HEK293 (cell line): ENCODE data around the gene SMIM44.

Experiments used
- CTCF ChIA-PET: fragments of 350-600 bp; formaldehyde crosslinking; extraction: SDS; loops from one replicate; lab custom pipeline; 2021; ENCODE audit warnings: antibody characterized with exemption; lab: Yijun Ruan, JAX
- POLR2A ChIA-PET: fragments of 300-600 bp; formaldehyde crosslinking; extraction: SDS; loops from one replicate; lab custom pipeline; 2020; ENCODE audit warnings: antibody characterized with exemption, inconsistent platforms; lab: Yijun Ruan, JAX
- H3K27ac ChIP-seq: fragments of 200-500 bp; sonication (Bioruptor generic); 2 replicates; pipeline ENCODE4 v1.5.1; 2014; ENCODE audit warnings: low read depth, low read length, control low read depth, inconsistent platforms; ENCODE audit errors: extremely low read depth
- H3K36me3 ChIP-seq, 2 experiments: fragments of 200-500 bp in 1 of 2; sonication (Bioruptor generic) in 1 of 2; 1 replicate in 1 of 2; 2 replicates in 1 of 2; pipeline ENCODE4 v1.5.1; 2014 to 2017; ENCODE audit warnings: inconsistent platforms in 2 of 2, low read length in 2 of 2; ENCODE audit not compliant: control insufficient read depth in 2 of 2, insufficient read depth in 1 of 2
- H3K4me1 ChIP-seq: fragments of 200-500 bp; sonication (Bioruptor generic); 2 replicates; pipeline ENCODE4 v1.5.1; 2014; ENCODE audit warnings: mild to moderate bottlenecking, low read length, inconsistent platforms; ENCODE audit not compliant: control insufficient read depth, insufficient read depth
- H3K4me3 ChIP-seq: 2 replicates; pipeline ENCODE4 v1.5.1; 2011; ENCODE audit warnings: low read depth, mild to moderate bottlenecking, control low read depth, low read length, moderate library complexity
- H3K9me3 ChIP-seq: fragments of 200-500 bp; sonication (Bioruptor generic); 2 replicates; pipeline ENCODE4 v1.5.1; 2014; ENCODE audit warnings: low read depth, low read length, inconsistent platforms; ENCODE audit not compliant: control insufficient read depth, insufficient read depth
- EGR2 ChIP-seq: fragments of 450-650 bp; formaldehyde crosslinking; IDR thresholded peaks from 2 replicates; pipeline ENCODE4 v1.5.1; 2016; ENCODE audit warnings: low read depth, missing biosample characterization, missing genetic modification characterization
- MEIS1 ChIP-seq: sonication (generic); formaldehyde crosslinking; IDR thresholded peaks from 2 replicates; pipeline ENCODE4 v1.8.1; 2022; ENCODE audit warnings: missing genetic modification reagents, mild to moderate bottlenecking, borderline replicate concordance
- OSR2 ChIP-seq: fragments of 450-650 bp; formaldehyde crosslinking; IDR thresholded peaks from 2 replicates; pipeline ENCODE4 v1.5.1; 2016; ENCODE audit warnings: missing biosample characterization, missing genetic modification characterization
- OVOL3 ChIP-seq: fragments of 450-650 bp; formaldehyde crosslinking; IDR thresholded peaks from 2 replicates; pipeline ENCODE4 v1.5.1; 2016; ENCODE audit warnings: missing biosample characterization, missing genetic modification characterization
- YY2 ChIP-seq: fragments of 450-650 bp; formaldehyde crosslinking; IDR thresholded peaks from 2 replicates; pipeline ENCODE4 v1.5.1; 2016; ENCODE audit warnings: missing biosample characterization, missing genetic modification characterization
- ZBTB7A ChIP-seq: fragments of 450-650 bp; formaldehyde crosslinking; IDR thresholded peaks from 2 replicates; pipeline ENCODE4 v1.5.1; 2016; ENCODE audit warnings: low read depth, missing biosample characterization, missing genetic modification characterization
- ZEB2 ChIP-seq: fragments of 450-650 bp; formaldehyde crosslinking; IDR thresholded peaks from 2 replicates; pipeline ENCODE4 v1.5.1; 2016; ENCODE audit warnings: missing biosample characterization, missing genetic modification characterization
- ZNF121 ChIP-seq: fragments of 450-650 bp; formaldehyde crosslinking; IDR thresholded peaks from 2 replicates; pipeline ENCODE4 v1.5.1; 2016; ENCODE audit warnings: missing biosample characterization, missing genetic modification characterization
- ZNF341 ChIP-seq: fragments of 450-650 bp; formaldehyde crosslinking; IDR thresholded peaks from 2 replicates; pipeline ENCODE4; 2016; ENCODE audit warnings: low read depth, missing biosample characterization, missing genetic modification characterization
- ZNF398 ChIP-seq: fragments of 450-650 bp; formaldehyde crosslinking; IDR thresholded peaks from 2 replicates; pipeline ENCODE4 v1.5.1; 2017; ENCODE audit warnings: missing biosample characterization, missing genetic modification characterization
- ZNF488 ChIP-seq: fragments of 450-650 bp; formaldehyde crosslinking; IDR thresholded peaks from 2 replicates; pipeline ENCODE4 v1.5.1; 2016; ENCODE audit warnings: missing biosample characterization, missing genetic modification characterization
- ZNF518A ChIP-seq: fragments of 450-650 bp; formaldehyde crosslinking; conservative IDR thresholded peaks from 2 replicates; pipeline ENCODE4 v1.5.1; 2016; ENCODE audit warnings: low read depth, missing biosample characterization, missing genetic modification characterization
- ZNF558 ChIP-seq: fragments of 450-650 bp; formaldehyde crosslinking; IDR thresholded peaks from 2 replicates; pipeline ENCODE4 v1.5.1; 2016; ENCODE audit warnings: missing biosample characterization, missing genetic modification characterization
- ZNF560 ChIP-seq: fragments of 450-650 bp; formaldehyde crosslinking; IDR thresholded peaks from 2 replicates; pipeline ENCODE4 v1.5.1; 2017; ENCODE audit warnings: missing biosample characterization, missing genetic modification characterization, borderline replicate concordance
- ZNF561 ChIP-seq: fragments of 450-650 bp; IDR thresholded peaks from 2 replicates; pipeline ENCODE4 v1.5.1; 2018; ENCODE audit warnings: missing biosample characterization, missing genetic modification characterization, borderline replicate concordance
- ZNF580 ChIP-seq: fragments of 450-650 bp; formaldehyde crosslinking; IDR thresholded peaks from 2 replicates; pipeline ENCODE4 v1.5.1; 2016; ENCODE audit warnings: missing biosample characterization, missing genetic modification characterization
- ZNF585B ChIP-seq: fragments of 450-650 bp; formaldehyde crosslinking; IDR thresholded peaks from 2 replicates; pipeline ENCODE4 v1.5.1; 2016; ENCODE audit warnings: missing biosample characterization, missing genetic modification characterization
- ZNF660 ChIP-seq: fragments of 450-650 bp; IDR thresholded peaks from 2 replicates; pipeline ENCODE4 v1.5.1; 2018; ENCODE audit warnings: missing biosample characterization, mild to moderate bottlenecking, missing genetic modification characterization
- ZNF776 ChIP-seq: fragments of 450-650 bp; formaldehyde crosslinking; IDR thresholded peaks from 2 replicates; pipeline ENCODE4 v1.5.0; 2017; ENCODE audit warnings: missing biosample characterization, missing genetic modification characterization, borderline replicate concordance
- ZNF792 ChIP-seq: fragments of 450-650 bp; formaldehyde crosslinking; IDR thresholded peaks from 2 replicates; pipeline ENCODE4 v1.5.1; 2016; ENCODE audit warnings: missing biosample characterization, missing genetic modification characterization
- ZNF837 ChIP-seq: fragments of 450-650 bp; formaldehyde crosslinking; IDR thresholded peaks from 2 replicates; pipeline ENCODE4 v1.5.1; 2016; ENCODE audit warnings: missing biosample characterization, missing genetic modification characterization
- ZSCAN23 ChIP-seq: fragments of 450-650 bp; formaldehyde crosslinking; IDR thresholded peaks from 2 replicates; pipeline ENCODE4 v1.5.1; 2016; ENCODE audit warnings: missing biosample characterization, missing genetic modification characterization
- TF ChIP-seq, protein P1 (sequence below): fragments of 450-650 bp; formaldehyde crosslinking; IDR thresholded peaks from 2 replicates; pipeline ENCODE4 v1.5.1; 2016; ENCODE audit warnings: missing biosample characterization, missing genetic modification characterization

The SMIM44 gene

GRCh38 chr19:3441986-3442329, 41.3 kb downstream of the SMIM44 start:
- ChIA-PET CTCF (interaction anchor here (0.9 kb wide), 1 partner anchor 13 kb away, joined by 6 read pairs; no protein-coding TSS in a partner anchor), POLR2A (interaction anchor here (0.6 kb wide), 1 partner anchor 10 kb away, joined by 3 read pairs; no protein-coding TSS in a partner anchor)
- Histone ChIP-seq H3K9me3 (no peaks in the 10 kb centered on the region), H3K4me1 (no peaks in the 10 kb centered on the region), H3K27ac (no peak overlapping the region), H3K4me3 (no peak overlapping the region), H3K36me3 (peaks cover 4 to 25% of the 10 kb centered on the region in 2 experiments; a peak in 2 of 3 replicates)
- TF ChIP-seq EGR2 (tag by site-specific recombination): 0 out of 2 replicates have a peak, but pooled peaks have one; percentile 13
- TF ChIP-seq ZNF585B (tag by site-specific recombination): no peak
- peak; percentile 39 for TF ChIP-seq ZNF341 (tag by site-specific recombination)

GRCh38 chr19:3441089-3441985, 41.9 kb downstream of the SMIM44 start:
- CTCF ChIA-PET: interaction anchor here (0.5 kb wide), 1 partner anchor 48 kb away, joined by 9 read pairs; no protein-coding TSS in a partner anchor
- no peak overlapping the region for H3K27ac ChIP-seq
- no peaks in the 10 kb centered on the region for H3K4me1 ChIP-seq
- H3K4me3 ChIP-seq: no peak overlapping the region
- no peak for TF ChIP-seq ZNF558
- TF ChIP-seq ZNF792: no peak
- no peak for TF ChIP-seq ZSCAN23
- no peak for TF ChIP-seq MEIS1
- no peak for TF ChIP-seq ZEB2
- TF ChIP-seq OVOL3 (tag by site-specific recombination): no peak
- no peak for TF ChIP-seq YY2 (tag by site-specific recombination)
- TF ChIP-seq ZNF580: no peak
- TF ChIP-seq ZNF560 (tag by site-specific recombination): no peak
- no peak for TF ChIP-seq ZNF518A (tag by site-specific recombination)
- TF ChIP-seq OSR2 (tag by site-specific recombination): no peak
- TF ChIP-seq ZNF488 (tag by site-specific recombination): no peak
- no peak for TF ChIP-seq ZNF561 (tag by site-specific recombination)
- no peak for TF ChIP-seq ZNF121 (tag by site-specific recombination)
- no peak for TF ChIP-seq ZNF660
- TF ChIP-seq ZNF398: no peak
- TF ChIP-seq ZBTB7A (tag by site-specific recombination): no peak
- no peak for TF ChIP-seq ZNF837
- TF ChIP-seq, protein P1, sequence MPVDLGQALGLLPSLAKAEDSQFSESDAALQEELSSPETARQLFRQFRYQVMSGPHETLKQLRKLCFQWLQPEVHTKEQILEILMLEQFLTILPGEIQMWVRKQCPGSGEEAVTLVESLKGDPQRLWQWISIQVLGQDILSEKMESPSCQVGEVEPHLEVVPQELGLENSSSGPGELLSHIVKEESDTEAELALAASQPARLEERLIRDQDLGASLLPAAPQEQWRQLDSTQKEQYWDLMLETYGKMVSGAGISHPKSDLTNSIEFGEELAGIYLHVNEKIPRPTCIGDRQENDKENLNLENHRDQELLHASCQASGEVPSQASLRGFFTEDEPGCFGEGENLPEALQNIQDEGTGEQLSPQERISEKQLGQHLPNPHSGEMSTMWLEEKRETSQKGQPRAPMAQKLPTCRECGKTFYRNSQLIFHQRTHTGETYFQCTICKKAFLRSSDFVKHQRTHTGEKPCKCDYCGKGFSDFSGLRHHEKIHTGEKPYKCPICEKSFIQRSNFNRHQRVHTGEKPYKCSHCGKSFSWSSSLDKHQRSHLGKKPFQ: no peak
- TF ChIP-seq ZNF776: no peak
- H3K9me3 ChIP-seq: no peaks in the 10 kb centered on the region
- H3K36me3 ChIP-seq: peaks cover 4 to 29% of the 10 kb centered on the region in 2 experiments; a peak in 2 of 3 replicates
- POLR2A ChIA-PET: interaction anchor here (0.6 kb wide), 1 partner anchor 9 kb away, joined by 3 read pairs; no protein-coding TSS in a partner anchor
